HG03575 (cell line): Measurements from ENCODE around the gene GAB4.
"Not testable (repeated sequence)": the region's sequence is repeated elsewhere in the genome, so short reads cannot be mapped to it uniquely, and the experiment has no call there.

ENCODE experiments used
- ATAC-seq: cut with Tn5 transposase; IDR thresholded peaks from one replicate; pipeline ENCODE4 v1.9.1; 2021; ENCODE audit not compliant: unreplicated experiment, insufficient number of reproducible peaks, low FRiP score; ENCODE audit errors: extremely low read depth

GAB4 gene

DNA sequence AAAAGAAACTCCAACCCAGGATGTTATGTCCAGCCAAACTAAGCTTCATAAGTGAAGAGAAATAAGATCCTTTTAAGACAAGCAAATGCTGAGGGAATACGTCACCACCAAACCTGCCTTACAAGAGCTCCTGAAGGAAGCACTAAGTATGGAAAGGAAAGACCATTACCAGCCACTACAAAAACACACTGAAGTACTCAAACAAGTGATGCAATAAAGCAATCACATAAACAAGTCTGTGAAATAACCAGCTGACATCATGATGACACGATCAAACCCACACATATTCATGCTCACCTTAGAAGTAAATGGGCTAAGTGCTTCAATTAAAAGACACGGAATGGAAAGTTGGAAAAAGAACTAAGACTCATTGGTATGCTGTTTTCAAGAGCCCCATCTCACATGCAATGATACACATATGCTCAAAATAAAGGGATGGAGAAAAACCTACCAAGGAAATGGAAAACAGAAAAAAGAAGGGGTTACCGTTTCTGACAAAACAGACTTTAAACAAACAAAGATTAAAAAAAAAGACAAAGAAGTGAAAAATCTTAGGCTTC, 82.5 kb downstream of the GAB4 start:
- ATAC-seq: no peak

GRCh38 chr22:16922706-16923105, 85.3 kb downstream of the GAB4 start:
- ATAC-seq: no peak

- no peak for ATAC-seq
Observed at GRCh38 chr22:16922076-16922475, 85.9 kb downstream of the GAB4 start.

DNA sequence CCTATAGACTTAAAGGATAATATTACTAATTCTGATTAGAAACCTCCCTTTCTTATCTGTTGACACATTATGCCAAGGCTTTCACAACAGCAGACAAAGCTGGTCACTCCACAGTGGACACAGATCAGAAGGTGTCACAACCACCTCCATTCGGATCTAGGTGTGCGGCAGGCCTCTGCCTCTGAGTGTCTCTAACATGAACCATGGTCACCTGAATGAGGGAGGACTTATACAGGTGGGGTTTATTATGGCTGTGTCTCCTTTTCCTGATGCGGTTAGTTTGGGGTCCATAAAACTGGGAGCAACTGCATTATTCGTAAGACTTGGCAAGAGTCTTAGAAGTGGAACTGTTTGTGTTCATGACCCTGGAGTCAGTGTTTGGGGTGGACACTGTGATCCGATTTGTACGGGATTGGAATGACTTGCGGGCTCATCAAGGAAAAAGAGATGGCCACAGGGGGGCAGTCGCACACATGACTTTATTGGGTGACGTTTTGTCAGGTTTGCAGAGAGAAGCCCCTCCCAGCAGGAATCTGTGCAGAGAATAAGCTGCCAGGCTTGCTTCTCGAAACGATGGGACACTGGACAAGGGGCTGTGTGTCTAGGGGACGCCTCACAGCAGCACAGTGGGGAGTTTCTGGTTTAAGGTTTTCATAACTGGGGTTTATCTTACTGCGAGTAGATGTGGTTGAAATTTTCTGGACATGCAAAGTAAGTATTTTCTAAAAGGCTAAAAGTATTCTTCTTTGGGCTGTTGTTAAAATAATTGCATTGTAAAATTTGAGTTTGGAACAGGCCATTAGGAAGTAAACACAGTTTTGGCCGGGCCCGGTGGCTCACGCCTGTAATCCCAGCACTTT, 90.6 kb downstream of the GAB4 start:
- ATAC-seq: no peak

GRCh38 chr22:16915701-16916100, 92.3 kb downstream of the GAB4 start:
- ATAC-seq: no peak

- not testable (repeated sequence) for ATAC-seq
Observed at GRCh38 chr22:16914911-16915310, 93.1 kb downstream of the GAB4 start.

- no peak for ATAC-seq
Observed at GRCh38 chr22:16914006-16914405, 94.0 kb downstream of the GAB4 start.

DNA sequence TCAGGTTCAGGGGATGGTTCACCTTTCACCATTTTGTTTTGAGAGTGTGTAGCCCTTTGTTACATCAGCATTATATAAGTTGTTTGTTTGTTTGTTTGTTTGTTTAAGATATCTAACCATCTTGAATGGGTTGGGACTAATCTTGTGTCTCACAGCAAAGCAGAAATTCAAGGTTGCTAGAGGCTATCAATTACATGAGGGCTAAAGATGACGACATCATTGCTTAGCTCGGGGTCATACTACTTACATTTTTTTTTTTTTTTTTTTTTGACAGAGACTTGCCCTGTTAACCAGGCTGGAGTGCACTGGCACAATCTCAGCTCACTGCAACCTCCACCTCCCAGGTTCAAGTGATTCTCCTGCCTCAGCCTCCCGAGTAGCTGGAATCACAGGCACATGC, 95.7 kb downstream of the GAB4 start:
- ATAC-seq: no peak
